ENCODE results near the gene INPP5K.
"Not testable (repeated sequence)": the region's sequence is repeated elsewhere in the genome, so short reads cannot be mapped to it uniquely, and the experiment has no call there.

Gene INPP5K

DNA sequence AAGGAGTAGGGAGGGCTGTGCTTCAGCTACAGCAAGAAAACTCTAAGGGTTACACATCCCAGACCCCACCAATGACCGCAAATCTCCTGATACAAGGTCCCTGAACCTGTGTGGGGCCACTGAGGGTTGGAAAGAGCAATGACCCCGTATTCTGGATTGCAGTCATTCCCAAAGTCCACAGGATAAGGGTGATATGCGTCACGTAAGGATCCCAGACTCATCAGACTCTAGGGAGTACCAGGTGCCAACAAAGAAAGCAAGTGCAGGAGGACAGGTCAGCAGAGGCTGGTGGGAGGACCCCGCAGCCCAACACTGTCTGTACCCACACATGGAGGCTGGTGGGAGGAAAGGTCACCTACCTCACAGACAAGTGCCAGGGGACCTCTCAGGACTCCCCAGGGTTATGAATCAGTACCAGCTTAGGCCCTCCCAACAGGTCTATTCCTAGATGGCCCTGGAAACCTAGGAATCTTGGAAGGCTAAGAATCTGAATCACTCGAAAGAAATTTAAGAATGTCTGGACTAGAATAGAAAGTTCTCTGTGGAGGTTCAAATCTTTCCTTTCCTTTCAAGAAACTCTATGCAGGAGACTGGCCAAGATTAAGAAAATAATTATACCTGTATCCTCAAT, 30.0 kb upstream of the INPP5K start:
- no peak for DNase-seq (ENCODE audit: low spot score)

DNA sequence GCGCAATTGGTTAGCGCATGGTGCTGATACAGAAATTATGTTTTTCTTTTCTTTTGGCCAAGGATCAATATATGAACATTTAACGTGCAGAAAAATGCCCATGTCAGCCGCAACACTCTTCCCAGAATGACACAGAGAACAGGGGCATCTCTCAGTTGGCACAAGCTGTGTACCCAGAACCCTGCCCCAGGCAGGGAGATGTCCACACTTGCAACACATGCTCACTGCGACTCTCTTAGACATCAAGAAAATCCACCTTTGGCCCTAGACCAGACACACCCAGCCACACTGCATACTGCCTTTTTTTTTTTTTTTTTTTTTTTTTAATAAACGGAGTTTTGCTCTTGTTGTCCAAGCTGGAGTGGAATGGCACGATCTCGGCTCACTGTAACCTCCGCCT, 29.2 kb upstream of the INPP5K start:
- no peak for DNase-seq (ENCODE audit: low spot score)

DNA sequence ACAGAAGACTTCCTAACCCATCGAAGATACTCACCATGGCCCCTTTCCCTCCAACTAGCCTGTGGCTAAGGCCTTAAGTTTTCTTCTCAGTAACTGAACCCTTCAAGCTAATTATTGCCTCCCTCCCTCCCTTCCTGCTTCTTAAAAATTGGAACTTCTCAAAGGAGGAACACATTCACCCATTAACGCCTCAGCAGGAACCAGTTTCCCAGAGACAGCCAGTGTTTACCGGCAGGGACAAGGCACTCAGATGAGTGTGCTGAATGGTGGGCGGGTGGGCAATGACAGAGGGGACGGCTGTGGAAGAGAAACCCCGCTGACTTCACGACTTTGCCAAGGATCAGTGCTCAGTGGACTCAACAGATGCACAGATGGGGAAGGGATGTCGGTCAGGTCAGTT, 25.9 kb upstream of the INPP5K start:
- DNase-seq (ENCODE audit: low spot score), result no peak

DNA sequence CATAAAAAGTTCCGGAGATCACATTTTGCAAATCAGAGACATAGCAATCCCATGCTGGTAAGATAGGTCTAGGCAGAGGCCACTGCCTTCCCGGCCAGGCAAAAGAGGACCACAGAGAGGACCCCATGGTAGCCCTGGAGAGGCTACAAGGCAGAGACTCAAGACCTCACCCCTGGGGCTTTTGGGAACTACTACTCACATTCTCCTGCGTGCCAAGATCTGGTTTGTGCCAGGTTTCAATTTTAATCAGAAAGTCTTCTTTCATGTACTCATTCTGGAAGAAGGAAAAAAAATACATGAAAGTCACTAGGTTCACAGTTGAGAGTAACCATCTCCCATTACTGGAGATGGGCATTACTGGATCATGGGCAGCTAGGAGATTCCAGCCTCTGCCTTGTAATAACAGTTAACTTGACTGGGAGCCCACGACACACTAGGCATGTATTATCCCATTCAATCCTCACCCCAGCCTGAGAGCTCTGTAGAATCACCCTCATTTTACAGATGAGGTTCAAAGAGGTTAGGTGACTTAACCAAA, 25.0 kb upstream of the INPP5K start:
- no peak for DNase-seq (ENCODE audit: low spot score)

DNA sequence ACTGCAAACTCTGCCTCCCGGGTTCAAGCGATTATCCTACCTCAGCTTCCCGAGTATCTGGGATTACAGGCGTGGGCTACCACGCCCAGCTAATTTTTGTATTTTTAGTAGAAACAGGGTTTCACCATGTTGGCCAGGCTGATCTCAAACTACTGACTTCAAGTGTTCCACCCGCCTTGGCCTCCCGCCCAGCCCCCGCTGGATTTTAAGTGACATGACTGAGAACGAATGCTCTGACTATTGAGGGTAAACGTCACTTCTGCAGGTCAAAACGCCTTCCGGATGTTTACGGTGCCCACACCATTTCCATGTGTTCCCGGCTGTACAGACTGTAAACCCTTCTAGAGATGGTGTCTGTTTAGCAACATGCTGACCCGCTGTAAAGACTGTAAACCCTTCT, 23.4 kb upstream of the INPP5K start:
- DNase-seq (ENCODE audit: low spot score), result no peak

DNA sequence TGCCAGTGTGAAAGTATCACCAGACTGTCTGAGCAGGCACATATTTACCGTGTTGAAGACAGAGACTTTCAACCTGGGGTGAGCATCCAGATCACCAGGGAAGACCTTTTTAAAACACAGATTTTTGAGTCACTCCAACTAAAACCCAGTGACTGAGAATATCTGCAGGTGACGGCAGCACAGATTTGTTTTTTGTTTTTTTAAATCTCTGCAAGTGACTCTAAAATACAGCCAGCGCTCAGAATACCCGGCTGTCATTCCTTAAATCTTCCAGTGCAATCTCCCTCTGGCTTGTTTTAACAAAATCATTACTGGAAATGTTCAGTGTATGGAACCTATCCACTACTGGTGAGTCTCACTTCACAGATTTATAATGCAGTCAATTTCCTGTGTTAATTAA, 19.3 kb upstream of the INPP5K start:
- DNase-seq (ENCODE audit: low spot score), result no peak

DNA sequence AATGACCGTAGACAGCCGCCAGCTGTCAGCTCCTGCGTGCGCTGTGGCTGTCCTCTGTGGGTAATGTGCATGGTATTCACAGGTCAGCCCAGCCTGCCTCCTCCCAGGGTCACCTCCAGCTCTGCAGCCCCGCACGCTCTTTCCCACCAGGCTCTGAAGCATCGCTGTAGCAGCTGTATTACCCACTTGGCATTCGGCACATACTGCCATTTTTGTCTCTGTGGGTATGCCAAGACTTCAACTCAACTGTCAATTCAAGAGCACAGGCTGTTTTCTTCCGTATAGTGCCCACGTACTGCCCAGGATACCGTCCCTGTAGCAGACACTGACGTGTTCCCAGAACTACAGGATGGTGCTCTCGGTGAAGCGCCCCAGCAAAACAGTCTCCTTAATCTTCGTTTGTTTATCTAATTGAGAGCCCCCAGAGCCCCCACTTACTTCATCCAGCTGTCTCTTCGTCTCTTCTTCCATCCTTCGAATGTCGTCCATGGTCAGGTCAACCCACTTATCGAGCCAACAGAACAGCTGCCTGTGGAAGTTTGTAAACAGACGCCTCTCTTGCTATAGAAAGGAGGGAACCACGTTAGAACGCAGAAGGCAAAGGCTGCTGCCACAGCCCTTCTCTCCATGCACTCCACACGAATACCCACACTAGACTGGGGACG, 17.4 kb upstream of the INPP5K start:
- no peak for DNase-seq (ENCODE audit: low spot score)

DNA sequence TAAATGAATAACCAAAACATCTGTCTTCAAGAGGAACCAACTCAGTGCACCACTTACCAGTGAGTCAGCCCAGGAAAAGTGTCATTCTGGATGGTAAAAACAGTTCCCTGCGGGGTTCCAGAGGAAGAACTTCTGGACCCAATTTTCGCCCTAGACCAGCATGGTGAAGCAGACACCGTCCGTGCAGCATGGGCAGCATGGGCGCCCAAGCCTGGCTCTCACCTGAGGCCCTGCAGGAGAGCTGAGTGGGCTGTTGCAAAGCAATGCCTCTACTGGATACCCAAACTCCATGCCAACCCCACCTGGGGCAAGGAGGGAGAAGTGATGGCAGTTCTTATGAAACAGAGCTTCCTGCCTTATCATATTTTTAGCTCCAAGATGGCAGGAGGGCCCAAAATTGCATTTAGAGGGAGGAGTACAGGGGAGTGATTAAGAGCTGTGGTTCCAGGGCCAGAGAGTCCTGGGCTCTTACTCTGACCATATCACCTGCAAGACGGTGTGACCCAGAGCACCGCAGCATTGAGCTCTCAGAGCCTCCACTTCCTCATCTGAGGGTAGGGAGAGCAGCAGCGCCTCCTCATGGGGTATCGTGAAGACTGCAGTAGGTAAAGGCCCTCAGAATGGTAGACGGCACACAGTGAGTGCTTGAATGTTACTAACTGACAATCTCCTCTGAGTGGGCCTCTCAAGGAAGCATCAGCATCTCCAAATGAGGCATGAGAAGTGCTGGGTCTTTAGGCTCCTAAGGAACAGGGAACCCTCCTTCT, 16.6 kb upstream of the INPP5K start:
- no peak for DNase-seq (ENCODE audit: low spot score)

DNA sequence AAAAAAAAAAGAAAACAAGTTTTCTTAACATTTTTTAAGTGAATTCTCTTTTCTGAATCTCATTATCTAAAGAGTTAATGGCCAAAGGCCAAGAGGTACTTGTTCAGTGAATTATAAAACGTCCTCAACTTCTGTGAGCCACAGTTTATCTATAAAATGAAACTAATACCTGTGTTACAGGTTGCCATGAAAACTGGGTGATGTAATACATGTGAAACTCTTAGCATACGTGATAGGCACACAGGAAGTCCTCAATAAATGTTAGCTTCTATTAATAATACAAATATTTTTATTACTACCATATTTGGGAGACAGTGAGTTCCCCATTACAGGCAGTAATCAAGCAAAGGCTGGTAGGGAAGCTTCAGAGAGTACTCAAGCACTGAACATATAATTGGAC, 13.5 kb upstream of the INPP5K start:
- DNase-seq (ENCODE audit: low spot score), result no peak

DNA sequence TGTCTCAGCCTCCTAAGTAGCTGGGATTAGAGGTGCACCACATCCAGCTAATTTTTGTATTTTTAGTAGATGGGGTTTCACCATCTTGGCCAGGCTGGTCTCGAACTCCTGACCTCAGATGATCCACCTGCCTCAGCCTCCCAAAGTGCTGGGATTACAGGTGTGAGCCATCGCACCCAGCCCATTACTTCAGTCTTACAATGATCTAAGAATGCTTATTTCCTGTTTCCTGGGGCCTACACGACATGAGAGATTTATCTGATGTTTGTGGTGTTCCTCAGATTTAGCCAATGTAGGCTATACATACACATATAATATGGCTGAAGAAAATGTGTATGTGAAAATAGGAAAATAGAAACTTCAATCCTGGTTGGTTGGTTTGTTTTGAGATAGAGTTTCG, 10.5 kb upstream of the INPP5K start:
- not testable (repeated sequence) for DNase-seq (ENCODE audit: low spot score)

DNA sequence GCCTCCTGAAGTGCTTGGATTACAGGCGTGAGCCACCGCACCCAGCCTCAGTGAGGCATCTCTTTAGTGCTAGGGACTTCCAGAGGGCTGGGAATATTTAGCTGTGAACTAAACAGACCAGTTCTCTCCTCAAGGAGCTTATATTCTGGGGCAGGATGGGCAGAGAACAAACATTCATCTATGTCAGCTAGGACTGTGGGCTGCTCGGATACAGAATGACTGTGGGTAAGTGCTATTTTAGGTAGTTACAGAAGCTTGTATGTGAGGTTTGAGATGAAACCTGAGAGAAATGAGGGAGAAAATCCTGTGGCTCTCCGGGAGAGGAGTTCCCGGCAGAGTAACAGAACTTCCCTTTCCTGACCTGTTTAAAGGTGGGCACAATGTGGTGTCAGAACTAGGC, 6.2 kb upstream of the INPP5K start:
- no peak for DNase-seq (ENCODE audit: low spot score)

DNA sequence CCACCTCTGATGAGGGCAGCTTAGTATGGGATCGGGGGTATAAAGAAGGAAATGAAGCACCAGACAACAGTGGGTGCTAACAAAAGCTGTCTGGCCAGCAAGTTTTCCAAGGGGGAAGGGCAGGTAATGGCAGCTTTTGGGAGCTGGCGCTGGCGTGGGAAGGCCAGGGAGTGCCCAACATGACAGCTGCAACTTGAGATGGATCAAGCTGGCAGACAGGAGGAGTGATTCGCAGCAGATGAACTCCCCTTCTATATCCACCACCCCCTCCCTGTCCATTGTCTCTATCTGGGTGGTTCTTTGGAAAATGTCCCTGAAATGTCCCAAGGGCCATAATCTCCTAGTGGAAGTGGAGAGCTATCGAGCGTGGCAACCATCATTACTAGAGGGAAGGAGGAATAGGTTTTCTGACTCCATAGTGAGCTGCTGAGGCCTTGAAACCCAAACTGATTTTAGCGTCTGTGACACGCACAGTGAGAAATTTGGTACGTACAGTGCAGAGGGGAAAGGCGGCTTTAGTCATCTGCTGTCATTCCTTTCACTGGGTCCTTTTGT, 4.8 kb upstream of the INPP5K start:
- DNase-seq (ENCODE audit: low spot score), result no peak

DNA sequence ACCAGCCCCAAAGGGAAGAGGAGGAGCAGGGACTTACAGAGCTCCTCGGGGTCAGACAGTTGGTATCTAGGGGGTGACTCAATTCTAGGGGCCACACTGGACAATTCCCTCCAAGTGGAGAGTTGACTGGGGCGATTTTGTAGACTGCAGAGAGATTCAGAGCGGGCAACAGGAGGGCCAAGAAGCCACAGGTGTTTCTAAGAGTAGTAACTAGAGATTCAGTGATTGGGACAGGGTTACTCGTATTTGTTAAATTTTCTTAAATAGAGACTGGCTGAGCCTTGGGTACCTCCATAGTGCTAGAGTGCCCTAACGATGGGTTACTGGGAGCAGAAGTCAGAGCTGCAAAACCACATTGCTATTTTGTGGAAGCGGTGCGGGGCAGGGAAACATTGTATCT, 3.3 kb upstream of the INPP5K start:
- no peak for DNase-seq (ENCODE audit: low spot score)

DNA sequence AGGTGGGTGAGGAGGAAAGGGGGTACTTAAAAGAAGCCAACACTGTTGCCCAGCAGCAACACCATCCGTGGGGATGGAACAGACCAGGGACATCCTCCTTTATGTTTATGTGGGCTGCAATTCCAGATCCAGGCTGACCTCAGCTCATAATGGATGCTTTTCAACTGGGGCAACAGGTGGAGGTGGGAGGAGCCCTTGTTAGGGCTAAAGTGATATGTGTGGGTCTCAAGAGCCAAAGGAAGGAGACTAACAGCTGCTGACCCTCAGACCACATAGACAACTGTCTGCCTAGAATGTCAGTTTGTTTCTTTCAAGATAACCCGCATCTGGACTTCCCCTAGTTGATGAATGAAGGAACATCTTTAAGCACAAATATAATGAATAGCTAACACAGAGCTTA, 2.0 kb upstream of the INPP5K start:
- DNase-seq (ENCODE audit: low spot score), result no peak

DNA sequence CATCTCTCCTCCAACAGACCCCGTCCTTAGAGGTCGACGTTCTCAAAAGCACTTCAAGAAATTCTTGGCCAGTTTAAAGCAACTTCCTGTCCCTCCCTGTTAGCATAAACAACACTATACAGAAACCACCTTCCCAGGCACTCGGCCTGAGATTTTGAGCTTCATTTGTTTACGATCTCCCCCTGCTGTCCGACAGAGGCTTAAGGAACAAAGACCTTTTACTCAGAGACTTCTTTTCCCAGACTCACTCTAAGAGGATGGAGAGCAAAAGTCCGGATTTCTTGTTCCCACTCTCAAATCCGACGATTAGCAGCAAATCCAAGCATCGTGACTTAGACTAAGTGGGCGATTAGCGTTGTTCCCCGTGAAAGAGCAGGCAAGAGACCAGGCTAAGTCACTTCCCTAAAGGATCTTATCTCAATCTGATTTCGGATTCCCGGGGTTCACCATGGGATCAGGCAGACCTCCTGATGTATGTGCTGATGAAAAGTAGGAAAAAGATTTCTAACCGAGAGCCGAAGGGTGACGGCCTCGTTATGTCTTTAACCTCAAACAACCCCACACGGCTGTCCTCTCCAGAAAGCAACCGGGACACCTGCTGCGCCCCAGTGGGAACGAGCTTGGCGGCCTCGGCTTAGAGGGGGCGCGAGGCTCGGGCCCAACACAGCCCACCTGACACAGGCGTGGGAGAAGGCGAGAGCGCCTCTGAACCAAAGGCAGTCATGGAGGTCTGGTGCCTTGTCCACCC, 598 bp downstream of the INPP5K start:
- DNase-seq (ENCODE audit: low spot score), result peak; percentile 83

DNA sequence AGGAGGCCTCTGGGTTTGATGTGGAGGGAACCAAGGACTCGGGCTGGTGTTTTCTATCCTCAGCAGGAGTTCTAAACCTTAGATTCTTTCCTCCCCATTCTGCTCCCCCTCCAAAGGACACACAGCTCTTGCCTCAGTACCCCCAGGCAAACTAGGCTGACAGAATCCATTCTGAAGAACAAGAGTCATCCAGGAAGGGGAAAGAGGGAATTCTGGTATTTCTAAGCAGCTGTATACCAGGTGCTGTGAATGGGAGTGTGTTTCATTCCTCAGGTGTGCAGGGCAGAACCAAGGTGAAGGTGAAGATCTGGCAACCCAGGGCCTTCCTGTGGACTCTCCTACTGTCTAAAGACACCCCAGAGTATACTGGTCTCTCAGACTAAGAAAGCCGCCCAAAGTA, 4.1 kb downstream of the INPP5K start:
- DNase-seq (ENCODE audit: low spot score), result no peak

DNA sequence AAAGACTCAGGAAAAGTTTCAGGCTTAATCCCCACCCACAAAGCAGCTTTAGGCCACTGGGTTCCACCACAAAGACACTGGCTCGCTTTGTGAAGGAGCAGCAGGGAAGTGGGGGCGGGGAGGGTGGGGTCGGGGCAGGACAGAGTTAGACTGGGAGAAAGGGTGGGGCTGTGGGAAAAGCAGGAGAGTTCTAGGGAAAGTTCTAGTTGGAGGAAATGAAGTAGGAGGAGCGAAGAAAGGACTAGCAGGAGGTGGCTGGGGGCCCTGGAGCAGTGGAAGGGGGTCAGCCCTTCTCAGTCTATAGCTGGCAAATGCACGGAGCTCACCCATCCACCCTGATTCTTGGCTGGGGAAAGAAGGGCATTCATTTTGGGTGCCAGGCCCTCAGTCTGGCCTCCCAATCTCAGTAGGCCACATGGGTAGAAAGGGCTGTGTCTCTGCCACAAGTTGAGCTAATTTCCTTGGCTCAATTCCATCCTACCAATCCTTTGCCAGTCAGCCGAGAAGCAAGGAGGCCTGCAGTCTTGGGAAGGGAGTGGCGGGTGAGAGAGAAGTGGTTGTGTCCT, 4.6 kb downstream of the INPP5K start:
- peak; percentile 63 for DNase-seq (ENCODE audit: low spot score)

DNA sequence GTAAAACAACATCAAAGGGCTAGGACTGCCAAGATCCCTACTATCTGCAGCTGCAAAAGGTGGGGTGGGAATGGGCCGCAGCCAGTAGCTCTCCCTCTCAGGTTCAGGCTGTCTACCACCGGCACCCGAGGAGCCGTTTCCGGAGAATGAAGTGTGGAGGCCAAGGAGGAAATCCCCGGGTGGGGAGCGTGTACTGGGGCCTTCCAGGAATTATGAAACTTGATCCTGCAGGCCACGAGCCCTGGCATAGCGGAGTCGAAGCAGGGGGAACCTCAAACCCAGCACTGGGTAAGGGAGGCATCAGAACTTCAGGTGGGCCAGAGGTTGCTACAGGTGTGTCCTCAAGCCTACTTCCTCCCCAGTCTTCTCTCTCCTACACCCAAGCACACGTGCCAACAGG, 5.1 kb downstream of the INPP5K start:
- no peak for DNase-seq (ENCODE audit: low spot score)

DNA sequence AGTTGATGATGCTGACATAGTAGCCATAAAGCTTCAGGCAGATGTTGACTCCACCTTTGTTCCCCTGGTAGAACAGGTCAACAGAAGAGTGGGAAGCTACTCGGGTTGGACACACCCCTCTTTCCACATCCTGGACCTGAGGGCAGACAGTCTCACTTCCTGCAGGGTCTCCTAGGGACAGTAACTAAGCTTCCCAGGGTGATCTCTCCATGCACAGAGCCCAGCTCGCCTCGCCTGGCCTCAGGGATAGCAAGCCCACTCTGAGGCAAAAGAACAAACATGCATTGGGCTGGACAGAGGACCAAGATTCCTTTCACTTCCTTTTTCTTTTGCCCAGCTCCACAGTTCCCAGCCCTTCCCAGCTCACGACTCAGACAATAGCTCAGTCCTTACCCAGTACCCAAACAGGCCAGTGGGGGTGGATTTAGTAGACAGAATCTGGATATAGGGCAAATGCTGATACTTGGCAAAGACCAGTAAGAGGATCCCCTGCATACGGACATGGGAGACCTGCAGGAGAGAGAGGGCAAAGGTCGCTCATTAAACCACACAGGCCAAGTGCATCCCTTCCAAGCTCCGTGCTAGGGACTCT, 7.0 kb downstream of the INPP5K start:
- DNase-seq (ENCODE audit: low spot score), result peak; percentile 55

DNA sequence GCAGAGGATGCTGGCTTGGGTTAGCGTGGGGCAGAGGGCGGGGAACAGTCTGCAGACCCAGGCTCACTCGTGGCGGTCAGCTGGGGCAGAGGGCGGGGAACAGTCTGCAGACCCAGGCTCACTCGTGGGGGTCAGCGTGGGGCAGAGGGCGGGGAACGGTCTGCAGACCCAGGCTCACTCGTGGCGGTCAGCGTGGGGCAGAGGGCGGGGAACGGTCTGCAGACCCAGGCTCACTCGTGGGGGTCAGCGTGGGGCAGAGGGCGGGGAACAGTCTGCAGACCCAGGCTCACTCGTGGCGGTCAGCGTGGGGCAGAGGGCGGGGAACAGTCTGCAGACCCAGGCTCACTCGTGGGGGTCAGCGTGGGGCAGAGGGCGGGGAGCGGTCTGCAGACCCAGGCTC, 7.7 kb downstream of the INPP5K start:
- DNase-seq (ENCODE audit: low spot score), result not testable (repeated sequence)

DNA sequence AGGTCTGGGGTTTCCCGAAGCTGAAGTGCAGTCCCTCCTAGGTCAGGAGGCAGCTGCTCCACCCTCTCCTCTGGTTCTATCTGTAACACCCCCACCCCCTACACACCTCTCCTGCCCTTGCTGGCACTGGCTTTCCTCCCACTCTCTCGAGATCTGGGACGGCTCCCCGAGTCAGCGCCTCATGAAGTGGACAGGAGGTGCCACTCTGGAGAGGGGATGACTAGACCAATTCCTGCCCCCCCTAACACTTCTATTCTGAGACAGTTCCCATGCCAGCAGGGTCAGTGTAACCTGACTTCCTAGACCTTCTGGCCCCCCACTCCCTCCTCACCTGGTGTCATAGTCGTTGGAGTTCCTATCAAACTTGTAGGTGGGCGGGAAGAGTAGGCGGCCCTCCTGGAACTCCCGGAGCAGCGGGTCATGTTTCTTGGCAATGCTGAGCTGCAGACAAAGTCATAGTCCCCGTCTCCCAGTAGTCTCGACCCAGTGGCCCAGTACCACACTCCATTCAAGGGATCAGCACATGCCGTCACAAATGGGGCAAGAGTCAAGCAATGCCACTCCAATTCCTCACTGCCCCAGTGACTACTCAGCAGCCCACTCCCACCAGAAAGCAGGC, 9.7 kb downstream of the INPP5K start:
- DNase-seq (ENCODE audit: low spot score), result no peak
